Measurements from ENCODE around the gene ZNF93. TPM values are rescaled to one million over a fixed set of nuclear protein-coding genes. Genes with fewer than 3 reads are reported as not detected.
"Not testable (repeated sequence)": the region's sequence is repeated elsewhere in the genome, so short reads cannot be mapped to it uniquely, and the experiment has no call there.

ZNF93 gene
- total RNA-seq, 1 experiment from 2014 or later = 58.1 TPM

GRCh38 chr19:19900139-19900728, 512 bp upstream of the ZNF93 start:
- Histone ChIP-seq H3K9me3 (ENCODE audit: control insufficient read depth, low read depth, low read length) (no peaks in the 10 kb centered on the region), H3K56ac (ENCODE audit: insufficient read length, low read depth, low read length) (no peak overlapping the region), H3K23me2 (ENCODE audit: insufficient read length, low read depth, low read length, poor library complexity, severe bottlenecking) (peaks cover 4% of the 10 kb centered on the region), H3K4me2 (ENCODE audit: insufficient read depth, insufficient read length, low read length) (peak overlapping the region; percentile 65), H4K20me1 (ENCODE audit: control insufficient read depth, insufficient read depth, insufficient read length) (peaks cover 3% of the 10 kb centered on the region), H2BK15ac (ENCODE audit: low read depth, low read length) (no peak overlapping the region), H3K79me1 (ENCODE audit: insufficient read depth, low read depth, low read length, poor library complexity, severe bottlenecking) (peaks cover 3% of the 10 kb centered on the region), H3K4me1 (ENCODE audit: insufficient read depth, low read length) (no peaks in the 10 kb centered on the region; the same call in 1 of the 2 replicates), H2BK12ac (ENCODE audit: insufficient read length, low read depth, low read length) (no peak overlapping the region), H2BK20ac (ENCODE audit: low read depth, low read length, poor library complexity, severe bottlenecking) (no peak overlapping the region), H2BK5ac (ENCODE audit: insufficient read length, low read length) (no peak overlapping the region), H2BK120ac (ENCODE audit: low read depth, low read length, poor library complexity, severe bottlenecking) (peak overlapping the region; percentile 74), H3K79me2 (ENCODE audit: insufficient read depth, low read length) (peaks cover 33% of the 10 kb centered on the region), H3K23ac (ENCODE audit: insufficient read length, low read depth, low read length) (no peak overlapping the region), H3K9ac (ENCODE audit: extremely low read depth, insufficient read length, low read length) (peak overlapping the region; percentile 70), H2AFZ (ENCODE audit: low read length) (no peak overlapping the region), H3K4ac (ENCODE audit: low read depth, low read length) (no peak overlapping the region; the same call in 1 of the 2 replicates), H3K27ac (ENCODE audit: insufficient read length, low read depth, low read length) (peak overlapping the region; percentile 37), H2AK5ac (ENCODE audit: insufficient read length, low read length) (no peak overlapping the region), H3T11ph (ENCODE audit: low read length) (peak overlapping the region; percentile 88), H4K5ac (ENCODE audit: insufficient read length, low read depth, low read length) (no peak overlapping the region), H4K8ac (replicated peaks; ENCODE audit: insufficient read length, low read depth, low read length) (no peak overlapping the region), H3K14ac (ENCODE audit: insufficient read depth, low read length) (no peak overlapping the region), H3K18ac (ENCODE audit: insufficient read length, low read depth, low read length) (peak overlapping the region; percentile 21), H3K27me3 (ENCODE audit: insufficient read depth, low read length) (no peaks in the 10 kb centered on the region), H4K91ac (ENCODE audit: insufficient read length, low read depth, low read length) (no peak overlapping the region)
- no peak for DNase-seq
- Mint-ChIP-seq H3K9me3 (peaks cover 21 to 67% of the 10 kb centered on the region in 2 experiments), H3K4me3 (peak overlapping the region; percentile 97 to 98), H3K27me3 (ENCODE audit: low read depth) (peaks cover 2% of the 10 kb centered on the region; the same call in 1 of the 2 replicates), H3K36me3 (ENCODE audit: insufficient read depth in 1 of 3, low read depth in 3 of 3) (peaks cover 33 to 48% (median 45%) of the 10 kb centered on the region in 3 experiments), H3K27ac (peak overlapping the region; percentile 65 to 100 (median 96)), H3K4me1 (peaks cover 22 to 36% of the 10 kb centered on the region in 2 experiments)
- TF ChIP-seq, protein P1, sequence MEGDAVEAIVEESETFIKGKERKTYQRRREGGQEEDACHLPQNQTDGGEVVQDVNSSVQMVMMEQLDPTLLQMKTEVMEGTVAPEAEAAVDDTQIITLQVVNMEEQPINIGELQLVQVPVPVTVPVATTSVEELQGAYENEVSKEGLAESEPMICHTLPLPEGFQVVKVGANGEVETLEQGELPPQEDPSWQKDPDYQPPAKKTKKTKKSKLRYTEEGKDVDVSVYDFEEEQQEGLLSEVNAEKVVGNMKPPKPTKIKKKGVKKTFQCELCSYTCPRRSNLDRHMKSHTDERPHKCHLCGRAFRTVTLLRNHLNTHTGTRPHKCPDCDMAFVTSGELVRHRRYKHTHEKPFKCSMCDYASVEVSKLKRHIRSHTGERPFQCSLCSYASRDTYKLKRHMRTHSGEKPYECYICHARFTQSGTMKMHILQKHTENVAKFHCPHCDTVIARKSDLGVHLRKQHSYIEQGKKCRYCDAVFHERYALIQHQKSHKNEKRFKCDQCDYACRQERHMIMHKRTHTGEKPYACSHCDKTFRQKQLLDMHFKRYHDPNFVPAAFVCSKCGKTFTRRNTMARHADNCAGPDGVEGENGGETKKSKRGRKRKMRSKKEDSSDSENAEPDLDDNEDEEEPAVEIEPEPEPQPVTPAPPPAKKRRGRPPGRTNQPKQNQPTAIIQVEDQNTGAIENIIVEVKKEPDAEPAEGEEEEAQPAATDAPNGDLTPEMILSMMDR (conservative IDR thresholded peaks at IDR 0.05) = no peak
- WGBS (ENCODE audit: extremely low coverage, insufficient read length, low lambda C conversion rate) = no CpG with 5 or more reads among the region's 9 CpGs

- not testable (repeated sequence) for H2BK20ac ChIP-seq (ENCODE audit: low read depth, low read length, poor library complexity, severe bottlenecking); H2AFZ ChIP-seq (ENCODE audit: low read length); H3K4me1 ChIP-seq (ENCODE audit: insufficient read depth, low read length); H3K9me3 ChIP-seq (ENCODE audit: control insufficient read depth, low read depth, low read length); H3K4me2 ChIP-seq (ENCODE audit: insufficient read depth, insufficient read length, low read length); H4K5ac ChIP-seq (ENCODE audit: insufficient read length, low read depth, low read length); H3T11ph ChIP-seq (ENCODE audit: low read length); H3K4ac ChIP-seq (ENCODE audit: low read depth, low read length); H3K18ac ChIP-seq (ENCODE audit: insufficient read length, low read depth, low read length); DNase-seq; H2BK12ac ChIP-seq (ENCODE audit: insufficient read length, low read depth, low read length); H3K23ac ChIP-seq (ENCODE audit: insufficient read length, low read depth, low read length); H3K27me3 ChIP-seq (ENCODE audit: insufficient read depth, low read length); H3K56ac ChIP-seq (ENCODE audit: insufficient read length, low read depth, low read length); H4K20me1 ChIP-seq (ENCODE audit: control insufficient read depth, insufficient read depth, insufficient read length); H3K14ac ChIP-seq (ENCODE audit: insufficient read depth, low read length); H2BK5ac ChIP-seq (ENCODE audit: insufficient read length, low read length); H3K9ac ChIP-seq (ENCODE audit: extremely low read depth, insufficient read length, low read length); H2BK120ac ChIP-seq (ENCODE audit: low read depth, low read length, poor library complexity, severe bottlenecking); H3K27ac ChIP-seq (ENCODE audit: insufficient read length, low read depth, low read length); H3K27me3 Mint-ChIP-seq (ENCODE audit: low read depth); H3K27ac Mint-ChIP-seq; H2BK15ac ChIP-seq (ENCODE audit: low read depth, low read length); H2AK5ac ChIP-seq (ENCODE audit: insufficient read length, low read length); H4K8ac ChIP-seq (replicated peaks; ENCODE audit: insufficient read length, low read depth, low read length); H3K4me3 Mint-ChIP-seq; H3K23me2 ChIP-seq (ENCODE audit: insufficient read length, low read depth, low read length, poor library complexity, severe bottlenecking); H4K91ac ChIP-seq (ENCODE audit: insufficient read length, low read depth, low read length)
- peaks cover 0 to 66% of the 10 kb centered on the region in 2 experiments; a peak in 4 of 5 replicates for H3K9me3 Mint-ChIP-seq
- H3K36me3 Mint-ChIP-seq (ENCODE audit: insufficient read depth in 1 of 3, low read depth in 3 of 3) = peaks cover 40 to 86% (median 48%) of the 10 kb centered on the region in 3 experiments
- H3K4me1 Mint-ChIP-seq = peaks cover 35 to 45% of the 10 kb centered on the region in 2 experiments
- no CpG with 5 or more reads among the region's 3 CpGs for WGBS (ENCODE audit: extremely low coverage, insufficient read length, low lambda C conversion rate)
- H3K79me2 ChIP-seq (ENCODE audit: insufficient read depth, low read length) = peaks cover 68% of the 10 kb centered on the region
- H3K79me1 ChIP-seq (ENCODE audit: insufficient read depth, low read depth, low read length, poor library complexity, severe bottlenecking) = peaks cover 14% of the 10 kb centered on the region
Measured at GRCh38 chr19:19907551-19907950, 6.8 kb downstream of the ZNF93 start.

Measured in H9 (cell line).